Subcutaneous adipose tissue (tissue), 4 donors: ENCODE measurements around the gene C2CD2. TPM values are rescaled to one million over a fixed set of nuclear protein-coding genes. Genes with fewer than 3 reads are reported as not detected.

ENCODE experiments used
- CTCF ChIP-seq: fragments of 450-650 bp; IDR thresholded peaks from one replicate; pipeline ENCODE4 v1.5.1; 2016; ENCODE audit warnings: low read depth, mild to moderate bottlenecking, control low read depth, antibody characterized with exemption, moderate library complexity
- total RNA-seq, 4 donors: library from RNA; depleted of rRNA; stranded (reverse); fragments of >200 nt; gene quantifications; one replicate each; pipeline ENCODE4 v1.1.0, GENCODE V29; 2016

The C2CD2 gene
- total RNA-seq, 4 donors from 2014 or later = 84.1 to 151 (median 128) TPM

- no peak for TF ChIP-seq CTCF
Observed at GRCh38 chr21:41879190-41879998, 74.4 kb downstream of the C2CD2 start, which contains the start of gene PRDM15. PRDM15 (minus strand) TSS chr21:41879344; CDS start chr21:41860363, 18,981 bp downstream.

- no peak for TF ChIP-seq CTCF
Observed at GRCh38 chr21:41878831-41879189, 75.0 kb downstream of the C2CD2 start.

GRCh38 chr21:41877901-41878830 is 75.7 kb downstream of the C2CD2 start:
- no peak for TF ChIP-seq CTCF

GRCh38 chr21:41876928-41877652 is 76.7 kb downstream of the C2CD2 start:
- TF ChIP-seq CTCF = no peak

GRCh38 chr21:41876396-41876795 is 77.4 kb downstream of the C2CD2 start:
- no peak for TF ChIP-seq CTCF

- no peak for TF ChIP-seq CTCF
Observed at GRCh38 chr21:41875086-41875485, 78.7 kb downstream of the C2CD2 start.
